HepG2 (cell line): ENCODE results near the gene TDRD10. TPM values are rescaled to one million over a fixed set of nuclear protein-coding genes. Genes with fewer than 3 reads are reported as not detected.

Source experiments
- ATAC-seq: fragments of 200-7000 bp; cut with Tn5 transposase; 3 replicates; pipeline ENCODE4 v1.9.1; 2020; ENCODE audit warnings: mild to moderate bottlenecking, moderate library complexity
- BruUV-seq: library from RNA; stranded (reverse); fragments of 400-500 nt; replicated peaks from 2 replicates; lab custom pipeline; 2021; lab: Mats Ljungman, UMichigan
- CTCF ChIA-PET: fragments of 300-600 bp; formaldehyde crosslinking; extraction: SDS; loops from one replicate; lab custom pipeline; 2021; ENCODE audit warnings: low total read pairs, inconsistent platforms, low intra/inter-chr PET ratio; lab: Yijun Ruan, JAX
- POLR2A ChIA-PET: fragments of 350-600 bp; sonication (Branson Sonifier 250); formaldehyde crosslinking; loops from one replicate; lab custom pipeline; 2020; ENCODE audit warnings: antibody characterized with exemption, inconsistent platforms; lab: Yijun Ruan, JAX
- DNase-seq: peaks from one replicate; pipeline ENCODE4 v3.0.0-alpha.2; 2015; ENCODE audit warnings: low spot score
- FAIRE-seq: peaks from 3 replicates; lab custom pipeline; 2011; peaks lifted over from hg19 to GRCh38; lab: Jason Lieb, UNC
- H2AFZ ChIP-seq: one replicate; pipeline ENCODE4 v1.6.1; 2011; ENCODE audit warnings: low read length, inconsistent platforms
- H3K27ac ChIP-seq: fragments of 300-600 bp; 3 replicates; pipeline ENCODE4 v1.8.0; 2011; ENCODE audit warnings: mixed run types, mild to moderate bottlenecking, mixed read lengths, low read length, inconsistent platforms; ENCODE audit not compliant: insufficient read depth; ENCODE audit errors: extremely low read length
- H3K27me3 ChIP-seq, 2 experiments: fragments of 200-600 bp in 1 of 2; 2 replicates in 1 of 2; 3 replicates in 1 of 2; pipeline versions ENCODE4 v1.6.0 to v1.8.0; 2011; ENCODE audit warnings: low read length in 2 of 2, mild to moderate bottlenecking in 2 of 2, moderate library complexity in 2 of 2, inconsistent platforms in 1 of 2; ENCODE audit not compliant: insufficient read depth in 2 of 2, control insufficient read depth in 1 of 2
- H3K36me3 ChIP-seq, 2 experiments: fragments of 200-600 bp in 1 of 2; replicated peaks in 1 of 2; 2 replicates in 1 of 2; 3 replicates in 1 of 2; pipeline versions ENCODE4 v1.5.1 to v1.8.0; 2011; ENCODE audit warnings: low read length in 2 of 2, inconsistent platforms in 1 of 2; ENCODE audit not compliant: insufficient read depth in 2 of 2, control insufficient read depth in 1 of 2
- H3K4me1 ChIP-seq: 2 replicates; pipeline ENCODE4 v1.5.1; 2012; ENCODE audit warnings: low read length, inconsistent platforms; ENCODE audit not compliant: insufficient read depth
- H3K4me2 ChIP-seq: 2 replicates; pipeline ENCODE4 v1.6.0; 2011; ENCODE audit warnings: low read depth, low read length, inconsistent platforms
- H3K4me3 ChIP-seq, 3 experiments: fragments of 200-600 bp in 1 of 3; sonication (generic), shearing (Covaris generic) in 1 of 3; replicated peaks in 1 of 3; 2 replicates each; pipeline ENCODE4 v1.5.1; 2011 to 2016; ENCODE audit warnings: low read length in 3 of 3, inconsistent platforms in 2 of 3, low read depth in 2 of 3, mild to moderate bottlenecking in 2 of 3, control low read depth in 1 of 3, mixed read lengths in 1 of 3; ENCODE audit not compliant: insufficient read depth in 1 of 3
- H3K79me2 ChIP-seq: one replicate; pipeline ENCODE4 v1.6.1; 2011; ENCODE audit warnings: low read length, inconsistent platforms; ENCODE audit not compliant: insufficient read depth
- H3K9ac ChIP-seq: 2 replicates; pipeline ENCODE4 v1.6.0; 2011; ENCODE audit warnings: mild to moderate bottlenecking, low read depth, low read length, inconsistent platforms; ENCODE audit not compliant: insufficient read depth
- H3K9me3 ChIP-seq: 2 replicates; pipeline ENCODE4 v1.5.1; 2012; ENCODE audit warnings: mild to moderate bottlenecking, low read length
- H4K20me1 ChIP-seq: 2 replicates; pipeline ENCODE4 v1.6.0; 2011; ENCODE audit warnings: inconsistent platforms, mild to moderate bottlenecking, low read length, moderate library complexity; ENCODE audit not compliant: insufficient read depth
- ARID3A ChIP-seq: IDR thresholded peaks from 2 replicates; pipeline ENCODE4 v1.6.1; 2012; ENCODE audit warnings: low read depth, low read length, improper control_type of control experiment
- ERF ChIP-seq: IDR thresholded peaks from 2 replicates; pipeline ENCODE4 v1.6.1; 2018; ENCODE audit warnings: missing biosample characterization, missing genetic modification reagents
- FOXC1 ChIP-seq: sonication (generic); formaldehyde crosslinking; IDR thresholded peaks from 2 replicates; pipeline ENCODE4 v1.8.0; 2022; ENCODE audit warnings: mild to moderate bottlenecking, missing genetic modification reagents, borderline replicate concordance
- LRRFIP1 ChIP-seq: sonication (generic); formaldehyde crosslinking; conservative IDR thresholded peaks from 2 replicates; pipeline ENCODE4 v1.4.0; 2020; ENCODE audit warnings: missing genetic modification reagents
- NFYB ChIP-seq: sonication (generic); formaldehyde crosslinking; IDR thresholded peaks from 2 replicates; pipeline ENCODE4 v1.4.0; 2020; ENCODE audit warnings: missing genetic modification reagents
- RCOR2 ChIP-seq: IDR thresholded peaks from 2 replicates; pipeline ENCODE4 v1.6.1; 2016; ENCODE audit warnings: missing biosample characterization, missing genetic modification reagents
- RFX5 ChIP-seq: IDR thresholded peaks from 2 replicates; pipeline ENCODE4 v1.6.1; 2011; ENCODE audit warnings: low read depth, low read length, improper control_type of control experiment
- SCMH1 ChIP-seq: sonication (generic); formaldehyde crosslinking; IDR thresholded peaks from 2 replicates; pipeline ENCODE4 v1.9.0; 2021; ENCODE audit warnings: missing genetic modification reagents, mild to moderate bottlenecking, borderline replicate concordance
- TCF12 ChIP-seq, 2 experiments: fragments of 450-650 bp in 1 of 2; sonication (generic) in 1 of 2; formaldehyde crosslinking in 1 of 2; IDR thresholded peaks; 2 replicates each; pipeline versions ENCODE4 v1.6.1 to v1.8.0; 2017 to 2022; ENCODE audit warnings: antibody characterized with exemption in 1 of 2, mild to moderate bottlenecking in 1 of 2, missing genetic modification reagents in 1 of 2, moderate library complexity in 1 of 2
- ZBTB7B ChIP-seq: sonication (generic); formaldehyde crosslinking; IDR thresholded peaks from 2 replicates; pipeline ENCODE4 v1.4.0; 2020; ENCODE audit warnings: missing genetic modification reagents
- ZNF326 ChIP-seq: sonication (generic); formaldehyde crosslinking; IDR thresholded peaks from 2 replicates; pipeline ENCODE4 v1.4.0; 2020; ENCODE audit warnings: missing genetic modification reagents, borderline replicate concordance
- ZNF367 ChIP-seq: sonication (generic); formaldehyde crosslinking; IDR thresholded peaks from 2 replicates; pipeline ENCODE4 v1.4.0; 2020; ENCODE audit warnings: missing genetic modification reagents, borderline replicate concordance
- ZNF570 ChIP-seq: sonication (generic); formaldehyde crosslinking; IDR thresholded peaks from 2 replicates; pipeline ENCODE4 v1.4.0; 2020; ENCODE audit warnings: mild to moderate bottlenecking, missing genetic modification reagents, borderline replicate concordance
- WGBS: methylation state at CpG from one replicate; pipeline ENCODE4 v1.1.6; 2017; ENCODE audit warnings: low lambda C conversion rate; 5-methylcytosine and 5-hydroxymethylcytosine counted together
- in situ Hi-C: cut with HindIII; loops from 2 replicates; pipeline ENCODE4 v1.10.0; 2017; ENCODE audit warnings: low pct_unique_long_range_greater_than_20kb; ENCODE audit not compliant: extremely low pct_ligation_motif_present
- intact Hi-C: fragments of 100-400 bp; cut with micrococcal nuclease; formaldehyde crosslinking; loops from one replicate; pipeline ENCODE4 v1.10.0; 2022; ENCODE audit not compliant: unreplicated experiment
- polyA plus RNA-seq, 8 experiments: library from polyadenylated mRNA; depleted of rRNA in 3 of 8; stranded (reverse) in 7 of 8; unstranded in 1 of 8; fragments of >200 nt; fragmentation: Illumina TruSeq in 4 of 8; extraction: Trizol in 4 of 8; gene quantifications; 2 replicates each; pipeline versions ENCODE4 v1.2.1 to v1.2.3, GENCODE V29; 2011 to 2016; ENCODE audit warnings: low read depth in 4 of 8, missing spikeins in 1 of 8, mixed read lengths in 1 of 8; ENCODE audit not compliant: insufficient read depth in 1 of 8
- total RNA-seq, 5 experiments: library from RNA; depleted of rRNA; stranded (reverse); fragments of >200 nt; fragmentation: Illumina TruSeq; extraction: Trizol; gene quantifications; 2 replicates each; pipeline ENCODE4 v1.2.3, GENCODE V29; 2016; ENCODE audit warnings: low read depth in 1 of 5
- TF ChIP-seq, protein P1 (sequence below): sonication (generic); formaldehyde crosslinking; IDR thresholded peaks from 2 replicates; pipeline ENCODE4 v1.8.1; 2023; ENCODE audit warnings: missing genetic modification reagents, mild to moderate bottlenecking, borderline replicate concordance
- TF ChIP-seq, protein P2 (sequence below): sonication (generic); formaldehyde crosslinking; IDR thresholded peaks from 2 replicates; pipeline ENCODE4 v1.5.0; 2020; ENCODE audit warnings: missing genetic modification reagents
- TF ChIP-seq, protein P3 (sequence below): sonication (generic); formaldehyde crosslinking; IDR thresholded peaks from 2 replicates; pipeline ENCODE4 v1.4.0; 2020; ENCODE audit warnings: missing genetic modification reagents, borderline replicate concordance

The TDRD10 gene
- total and polyA plus RNA-seq, 2 of the 13 experiments (the other 11 are each of a cell fraction or from before 2014, with no cell fraction given) = not detected

DNA sequence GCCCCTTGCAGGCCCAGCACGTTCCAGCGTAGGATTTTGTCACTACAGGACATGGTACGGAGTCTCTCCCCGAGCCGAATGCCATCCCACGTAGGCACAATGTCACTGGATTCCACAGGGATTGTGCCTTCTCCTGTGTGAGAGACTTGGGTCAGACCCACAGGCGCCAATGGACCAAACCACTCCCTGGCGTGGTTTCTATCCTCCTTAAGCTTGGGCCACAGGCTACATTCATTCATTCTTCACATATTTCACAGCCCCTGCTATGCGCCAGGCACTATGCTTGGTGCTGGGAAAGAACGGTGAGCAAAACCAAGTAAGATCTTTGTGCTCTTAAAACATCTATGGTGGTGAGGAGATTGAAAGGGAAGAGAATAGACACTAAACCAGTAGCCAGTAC is 84.2 kb downstream of the TDRD10 start:
- H3K9ac ChIP-seq = no peak overlapping the region
- H3K36me3 ChIP-seq = peaks cover 43 to 95% of the 10 kb centered on the region in 2 experiments
- intact Hi-C loops = no loop called here
- no peaks in the 10 kb centered on the region for H3K9me3 ChIP-seq
- CTCF ChIA-PET = no interaction called here
- H3K4me3 ChIP-seq = no peak overlapping the region
- in situ Hi-C loops = no loop called here
- WGBS = 96% methylated on average over 10 of the region's 10 CpGs
- no peak overlapping the region for H3K4me2 ChIP-seq
- H4K20me1 ChIP-seq = no peaks in the 10 kb centered on the region
- H3K4me1 ChIP-seq = 0 out of 2 replicates have a peak, but pooled peaks cover 3% of the 10 kb centered on the region
- POLR2A ChIA-PET = no interaction called here
- H2AFZ ChIP-seq = no peak overlapping the region
- H3K27me3 ChIP-seq = no peaks in the 10 kb centered on the region
- no peaks in the 10 kb centered on the region for H3K79me2 ChIP-seq
- no peak overlapping the region for H3K27ac ChIP-seq
- no TSS peak for BruUV-seq
- DNase-seq = no peak
- no peak for FAIRE-seq
- ATAC-seq = no peak
- TF ChIP-seq ARID3A (no peak), ZNF570 (CRISPR knock-in tag) (no peak), RCOR2 (CRISPR knock-in tag) (no peak), ZBTB7B (no peak), TCF12 (IDR thresholded peaks at IDR 0.05) (no peak), TCF12 (CRISPR knock-in tag; IDR thresholded peaks at IDR 0.05) (no peak), SCMH1 (CRISPR knock-in tag) (no peak), ZNF367 (CRISPR knock-in tag) (no peak), FOXC1 (CRISPR knock-in tag) (no peak), LRRFIP1 (CRISPR knock-in tag) (no peak), NFYB (CRISPR knock-in tag) (no peak), ERF (CRISPR knock-in tag) (no peak), RFX5 (no peak), ZNF326 (CRISPR knock-in tag) (no peak)
- TF ChIP-seq, protein P1, sequence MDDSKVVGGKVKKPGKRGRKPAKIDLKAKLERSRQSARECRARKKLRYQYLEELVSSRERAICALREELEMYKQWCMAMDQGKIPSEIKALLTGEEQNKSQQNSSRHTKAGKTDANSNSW = no peak
- TF ChIP-seq, protein P2, sequence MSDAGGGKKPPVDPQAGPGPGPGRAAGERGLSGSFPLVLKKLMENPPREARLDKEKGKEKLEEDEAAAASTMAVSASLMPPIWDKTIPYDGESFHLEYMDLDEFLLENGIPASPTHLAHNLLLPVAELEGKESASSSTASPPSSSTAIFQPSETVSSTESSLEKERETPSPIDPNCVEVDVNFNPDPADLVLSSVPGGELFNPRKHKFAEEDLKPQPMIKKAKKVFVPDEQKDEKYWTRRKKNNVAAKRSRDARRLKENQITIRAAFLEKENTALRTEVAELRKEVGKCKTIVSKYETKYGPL (CRISPR knock-in tag) = no peak
- TF ChIP-seq, protein P3, sequence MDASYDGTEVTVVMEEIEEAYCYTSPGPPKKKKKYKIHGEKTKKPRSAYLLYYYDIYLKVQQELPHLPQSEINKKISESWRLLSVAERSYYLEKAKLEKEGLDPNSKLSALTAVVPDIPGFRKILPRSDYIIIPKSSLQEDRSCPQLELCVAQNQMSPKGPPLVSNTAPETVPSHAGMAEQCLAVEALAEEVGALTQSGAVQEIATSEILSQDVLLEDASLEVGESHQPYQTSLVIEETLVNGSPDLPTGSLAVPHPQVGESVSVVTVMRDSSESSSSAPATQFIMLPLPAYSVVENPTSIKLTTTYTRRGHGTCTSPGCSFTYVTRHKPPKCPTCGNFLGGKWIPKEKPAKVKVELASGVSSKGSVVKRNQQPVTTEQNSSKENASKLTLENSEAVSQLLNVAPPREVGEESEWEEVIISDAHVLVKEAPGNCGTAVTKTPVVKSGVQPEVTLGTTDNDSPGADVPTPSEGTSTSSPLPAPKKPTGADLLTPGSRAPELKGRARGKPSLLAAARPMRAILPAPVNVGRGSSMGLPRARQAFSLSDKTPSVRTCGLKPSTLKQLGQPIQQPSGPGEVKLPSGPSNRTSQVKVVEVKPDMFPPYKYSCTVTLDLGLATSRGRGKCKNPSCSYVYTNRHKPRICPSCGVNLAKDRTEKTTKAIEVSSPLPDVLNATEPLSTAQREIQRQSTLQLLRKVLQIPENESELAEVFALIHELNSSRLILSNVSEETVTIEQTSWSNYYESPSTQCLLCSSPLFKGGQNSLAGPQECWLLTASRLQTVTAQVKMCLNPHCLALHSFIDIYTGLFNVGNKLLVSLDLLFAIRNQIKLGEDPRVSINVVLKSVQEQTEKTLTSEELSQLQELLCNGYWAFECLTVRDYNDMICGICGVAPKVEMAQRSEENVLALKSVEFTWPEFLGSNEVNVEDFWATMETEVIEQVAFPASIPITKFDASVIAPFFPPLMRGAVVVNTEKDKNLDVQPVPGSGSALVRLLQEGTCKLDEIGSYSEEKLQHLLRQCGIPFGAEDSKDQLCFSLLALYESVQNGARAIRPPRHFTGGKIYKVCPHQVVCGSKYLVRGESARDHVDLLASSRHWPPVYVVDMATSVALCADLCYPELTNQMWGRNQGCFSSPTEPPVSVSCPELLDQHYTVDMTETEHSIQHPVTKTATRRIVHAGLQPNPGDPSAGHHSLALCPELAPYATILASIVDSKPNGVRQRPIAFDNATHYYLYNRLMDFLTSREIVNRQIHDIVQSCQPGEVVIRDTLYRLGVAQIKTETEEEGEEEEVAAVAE = no peak
